A673 (cell line): ENCODE results near the gene KIF5A.

Source experiments
- EZH2 ChIP-seq: fragments of 200-600 bp; sonication (generic); IDR thresholded peaks from 2 replicates; pipeline ENCODE4 v1.6.1; 2017; ENCODE audit warnings: borderline replicate concordance, low read depth, mild to moderate bottlenecking, mixed read lengths, antibody characterized with exemption, low read length; ENCODE audit not compliant: poor library complexity, severe bottlenecking
- TF ChIP-seq, protein P1 (sequence below): fragments of 300-800, 200-600 bp; sonication (generic); conservative IDR thresholded peaks from 2 replicates; pipeline ENCODE4 v1.5.1; 2017; ENCODE audit warnings: low read depth, mild to moderate bottlenecking, antibody characterized with exemption, low read length, moderate library complexity, mixed read lengths

DNA sequence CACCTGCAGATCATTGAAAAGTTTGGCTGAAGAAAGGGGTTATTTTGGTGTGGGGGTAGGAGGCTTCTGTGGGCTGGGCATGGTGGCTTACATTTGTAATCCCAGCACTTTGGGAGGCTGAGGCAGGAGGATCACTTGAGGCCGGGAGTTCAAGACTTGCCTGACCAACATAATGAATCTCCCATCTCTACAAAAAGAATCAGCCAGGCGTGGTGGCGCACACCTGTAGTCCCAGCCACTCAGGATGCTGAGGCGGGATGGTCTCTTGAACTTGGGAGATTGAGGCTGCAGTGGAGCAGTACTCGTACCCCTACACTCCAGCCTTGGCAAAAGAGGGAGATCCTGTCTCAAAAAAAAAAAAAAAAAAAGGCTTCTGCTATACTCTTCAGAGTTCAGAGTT, 36.6 kb upstream of the KIF5A start:
- TF ChIP-seq, protein P1, sequence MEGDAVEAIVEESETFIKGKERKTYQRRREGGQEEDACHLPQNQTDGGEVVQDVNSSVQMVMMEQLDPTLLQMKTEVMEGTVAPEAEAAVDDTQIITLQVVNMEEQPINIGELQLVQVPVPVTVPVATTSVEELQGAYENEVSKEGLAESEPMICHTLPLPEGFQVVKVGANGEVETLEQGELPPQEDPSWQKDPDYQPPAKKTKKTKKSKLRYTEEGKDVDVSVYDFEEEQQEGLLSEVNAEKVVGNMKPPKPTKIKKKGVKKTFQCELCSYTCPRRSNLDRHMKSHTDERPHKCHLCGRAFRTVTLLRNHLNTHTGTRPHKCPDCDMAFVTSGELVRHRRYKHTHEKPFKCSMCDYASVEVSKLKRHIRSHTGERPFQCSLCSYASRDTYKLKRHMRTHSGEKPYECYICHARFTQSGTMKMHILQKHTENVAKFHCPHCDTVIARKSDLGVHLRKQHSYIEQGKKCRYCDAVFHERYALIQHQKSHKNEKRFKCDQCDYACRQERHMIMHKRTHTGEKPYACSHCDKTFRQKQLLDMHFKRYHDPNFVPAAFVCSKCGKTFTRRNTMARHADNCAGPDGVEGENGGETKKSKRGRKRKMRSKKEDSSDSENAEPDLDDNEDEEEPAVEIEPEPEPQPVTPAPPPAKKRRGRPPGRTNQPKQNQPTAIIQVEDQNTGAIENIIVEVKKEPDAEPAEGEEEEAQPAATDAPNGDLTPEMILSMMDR, result no peak
- no peak for TF ChIP-seq EZH2
